ENCODE data around the gene PGC. TPM values are rescaled to one million over a fixed set of nuclear protein-coding genes. Genes with fewer than 3 reads are reported as not detected.
A peak's percentile ranks its signal among the peaks of the same experiment; 100 is the strongest.

The PGC gene
- total RNA-seq, 1 donor from 2014 or later = not detected

- TF ChIP-seq CTCF (IDR thresholded peaks at IDR 0.05; ENCODE audit: partially characterized antibody, unreplicated experiment) = no peak
- Mint-ChIP-seq H3K27me3 (ENCODE audit: unreplicated experiment) (peaks cover 12% of the 10 kb centered on the region), H3K9me3 (ENCODE audit: unreplicated experiment) (peaks cover 5% of the 10 kb centered on the region), H3K36me3 (ENCODE audit: unreplicated experiment) (no peaks in the 10 kb centered on the region), H3K4me3 (ENCODE audit: unreplicated experiment) (no peak overlapping the region), H3K4me1 (ENCODE audit: low read depth, unreplicated experiment) (peaks cover 2% of the 10 kb centered on the region), H3K27ac (ENCODE audit: unreplicated experiment) (no peak overlapping the region)
- DNase-seq = no peak
Observed at GRCh38 chr6:41785254-41785653, 38.1 kb upstream of the PGC start.

- H3K27me3 Mint-ChIP-seq (ENCODE audit: unreplicated experiment) = peaks cover 12% of the 10 kb centered on the region
Observed at GRCh38 chr6:41784581-41785171, 37.5 kb upstream of the PGC start.

GRCh38 chr6:41783106-41783780 lies 36.0 kb upstream of the PGC start:
- TF ChIP-seq CTCF (IDR thresholded peaks at IDR 0.05; ENCODE audit: partially characterized antibody, unreplicated experiment) = no peak
- peaks cover 7% of the 10 kb centered on the region for H3K4me1 Mint-ChIP-seq (ENCODE audit: low read depth, unreplicated experiment)
- H3K4me3 Mint-ChIP-seq (ENCODE audit: unreplicated experiment) = no peak overlapping the region
- no peaks in the 10 kb centered on the region for H3K36me3 Mint-ChIP-seq (ENCODE audit: unreplicated experiment)
- H3K9me3 Mint-ChIP-seq (ENCODE audit: unreplicated experiment) = peaks cover 4% of the 10 kb centered on the region
- no peak overlapping the region for H3K27ac Mint-ChIP-seq (ENCODE audit: unreplicated experiment)
- H3K27me3 Mint-ChIP-seq (ENCODE audit: unreplicated experiment) = peaks cover 16% of the 10 kb centered on the region
- DNase-seq = no peak

More at GRCh38 chr6:41784581-41785171, 37.5 kb upstream of the PGC start:
- Mint-ChIP-seq H3K4me1 (ENCODE audit: low read depth, unreplicated experiment) (peaks cover 2% of the 10 kb centered on the region), H3K36me3 (ENCODE audit: unreplicated experiment) (no peaks in the 10 kb centered on the region), H3K9me3 (ENCODE audit: unreplicated experiment) (peaks cover 5% of the 10 kb centered on the region), H3K4me3 (ENCODE audit: unreplicated experiment) (peak overlapping the region; percentile 17), H3K27ac (ENCODE audit: unreplicated experiment) (no peak overlapping the region)
- no peak for TF ChIP-seq CTCF (IDR thresholded peaks at IDR 0.05; ENCODE audit: partially characterized antibody, unreplicated experiment)
- no peak for DNase-seq

- no peaks in the 10 kb centered on the region for H3K36me3 Mint-ChIP-seq (ENCODE audit: unreplicated experiment)
- peaks cover 14% of the 10 kb centered on the region for H3K27me3 Mint-ChIP-seq (ENCODE audit: unreplicated experiment)
- no peak overlapping the region for H3K27ac Mint-ChIP-seq (ENCODE audit: unreplicated experiment)
Observed at GRCh38 chr6:41781366-41781730, 34.2 kb upstream of the PGC start.

More at GRCh38 chr6:41781366-41781730, 34.2 kb upstream of the PGC start:
- Mint-ChIP-seq H3K9me3 (ENCODE audit: unreplicated experiment) (no peaks in the 10 kb centered on the region), H3K4me1 (ENCODE audit: low read depth, unreplicated experiment) (peaks cover 7% of the 10 kb centered on the region), H3K4me3 (ENCODE audit: unreplicated experiment) (peak overlapping the region; percentile 81)
- TF ChIP-seq CTCF (IDR thresholded peaks at IDR 0.05; ENCODE audit: partially characterized antibody, unreplicated experiment) = no peak
- no peak for DNase-seq
